HG02938 (cell line): Measurements from ENCODE around the gene RTRAF.

Experiments used
- ATAC-seq: cut with Tn5 transposase; IDR thresholded peaks from one replicate; pipeline ENCODE4 v1.9.1; 2021; ENCODE audit warnings: mild to moderate bottlenecking, moderate library complexity; ENCODE audit not compliant: unreplicated experiment

RTRAF gene

DNA sequence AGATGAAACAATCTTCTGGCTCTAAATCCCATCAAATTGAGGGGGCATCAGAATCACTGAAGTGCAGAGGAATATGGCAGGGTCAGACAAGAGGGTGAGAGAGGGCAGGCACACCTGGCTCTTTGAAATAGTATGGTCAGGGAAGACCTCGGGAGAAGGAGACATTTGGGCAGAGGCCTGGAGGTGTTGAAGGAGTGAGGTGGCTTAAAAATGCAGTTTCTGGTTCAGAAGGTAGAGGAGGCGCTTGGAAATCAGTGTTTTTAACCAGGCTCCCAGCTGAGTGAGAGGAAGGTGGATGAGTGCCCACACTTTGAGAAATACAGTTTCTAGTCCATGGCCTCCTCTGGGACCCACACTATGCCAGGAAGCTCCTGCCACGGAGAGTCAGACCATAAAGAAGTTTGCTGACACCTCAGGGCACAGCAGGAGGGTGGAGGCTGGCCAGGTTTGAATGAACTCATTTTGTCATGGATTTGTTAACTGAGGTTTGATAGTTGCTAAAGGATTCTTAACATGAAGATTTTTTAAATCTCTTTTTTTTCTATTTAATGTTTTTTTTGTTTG lies 59.4 kb downstream of the RTRAF start:
- no peak for ATAC-seq

DNA sequence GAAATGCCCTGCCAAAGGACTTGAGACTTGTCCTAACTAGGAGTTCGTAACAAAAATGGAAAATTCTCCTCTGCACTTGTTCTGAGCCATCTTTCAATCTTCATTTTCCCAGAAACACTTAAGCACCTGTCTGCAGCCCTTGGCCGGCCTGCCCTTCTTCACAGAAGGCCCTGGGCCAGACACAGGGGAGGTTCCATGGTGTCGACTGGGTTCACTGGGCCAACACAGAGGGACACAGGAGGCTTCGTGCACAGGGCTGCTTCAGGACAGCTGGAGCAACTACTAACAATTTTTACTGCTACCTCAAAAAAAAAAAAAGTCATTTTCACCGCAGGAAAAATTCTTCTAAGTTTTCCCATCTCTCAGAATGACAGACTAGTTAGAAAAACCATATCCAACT lies 59.9 kb downstream of the RTRAF start:
- ATAC-seq: no peak

DNA sequence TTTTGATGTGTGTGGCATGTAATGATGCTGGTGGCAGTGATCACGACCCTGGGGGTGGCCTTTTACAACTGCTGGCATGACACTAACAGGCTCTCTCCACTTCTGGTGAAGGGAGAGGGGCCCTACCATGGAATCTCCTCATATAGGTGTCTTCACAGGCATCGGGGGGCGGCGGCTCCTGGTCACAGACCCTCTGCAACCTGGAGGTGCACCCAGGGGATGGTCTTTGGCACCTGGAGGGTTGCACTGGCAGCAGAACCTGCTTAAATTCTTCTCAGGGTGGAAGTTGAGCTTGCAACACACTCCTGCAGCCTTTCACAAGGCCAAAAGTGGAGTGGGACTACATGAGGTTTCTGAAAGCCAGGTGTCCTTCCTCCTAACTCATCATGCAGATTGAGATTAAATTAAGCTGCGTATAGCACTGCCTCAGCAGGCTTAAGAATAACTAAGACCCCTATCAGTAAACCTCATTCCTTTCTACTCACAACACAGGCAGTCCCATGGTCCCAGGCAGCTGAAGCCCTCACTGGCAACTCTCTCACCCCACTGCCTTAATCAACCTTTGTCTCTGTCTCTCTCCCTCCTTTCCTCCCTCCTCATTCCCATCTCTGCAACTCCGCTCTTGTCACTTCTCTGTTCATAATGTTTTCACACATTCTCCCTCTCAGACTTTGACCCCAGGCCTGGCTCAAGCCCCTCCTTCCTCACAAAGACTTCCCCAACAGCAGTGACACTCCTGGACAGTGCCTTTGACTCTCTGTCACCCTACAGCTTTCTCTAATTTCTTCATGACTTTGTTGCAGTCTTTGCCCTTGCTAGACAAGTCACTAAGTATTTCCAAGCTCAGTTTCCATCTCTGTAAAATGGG lies 60.6 kb downstream of the RTRAF start:
- ATAC-seq: no peak

DNA sequence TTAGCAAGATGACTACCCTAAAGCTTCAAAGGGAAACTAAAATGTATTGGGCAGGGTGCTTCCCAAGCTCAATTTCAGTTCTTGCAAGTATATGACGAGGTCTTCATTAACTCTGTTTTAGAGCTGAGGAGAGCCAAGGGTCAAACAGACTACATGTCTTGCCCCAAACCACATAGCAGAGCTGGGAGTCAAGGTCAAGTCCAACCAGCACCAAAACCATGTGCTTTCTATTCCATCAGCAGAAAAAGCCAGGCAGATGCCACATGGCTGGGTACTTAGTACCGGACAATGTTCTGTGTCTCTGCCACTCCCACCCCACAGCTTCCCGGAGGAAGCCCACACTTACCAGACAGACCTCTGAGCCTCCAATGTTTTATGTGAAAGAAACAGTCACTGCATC lies 61.9 kb downstream of the RTRAF start:
- no peak for ATAC-seq

DNA sequence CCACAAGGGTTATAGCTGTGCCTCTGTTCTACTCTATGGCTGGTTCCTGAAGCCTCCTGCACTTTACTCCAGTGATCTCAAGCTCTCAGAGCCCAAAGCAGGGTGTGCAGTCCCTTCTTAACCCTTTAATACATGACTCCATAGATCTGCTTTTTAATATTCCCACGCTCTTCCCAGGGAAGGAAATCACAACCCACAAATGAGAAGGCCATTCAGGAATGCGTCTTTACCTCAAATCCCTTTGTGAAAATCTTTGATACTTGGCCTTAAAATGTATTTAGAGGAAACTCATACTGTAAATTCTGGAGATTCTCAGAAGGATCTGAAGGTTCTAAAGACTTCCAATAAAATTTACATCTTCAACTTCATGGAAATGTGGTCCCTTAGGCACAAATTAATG lies 62.5 kb downstream of the RTRAF start:
- no peak for ATAC-seq

DNA sequence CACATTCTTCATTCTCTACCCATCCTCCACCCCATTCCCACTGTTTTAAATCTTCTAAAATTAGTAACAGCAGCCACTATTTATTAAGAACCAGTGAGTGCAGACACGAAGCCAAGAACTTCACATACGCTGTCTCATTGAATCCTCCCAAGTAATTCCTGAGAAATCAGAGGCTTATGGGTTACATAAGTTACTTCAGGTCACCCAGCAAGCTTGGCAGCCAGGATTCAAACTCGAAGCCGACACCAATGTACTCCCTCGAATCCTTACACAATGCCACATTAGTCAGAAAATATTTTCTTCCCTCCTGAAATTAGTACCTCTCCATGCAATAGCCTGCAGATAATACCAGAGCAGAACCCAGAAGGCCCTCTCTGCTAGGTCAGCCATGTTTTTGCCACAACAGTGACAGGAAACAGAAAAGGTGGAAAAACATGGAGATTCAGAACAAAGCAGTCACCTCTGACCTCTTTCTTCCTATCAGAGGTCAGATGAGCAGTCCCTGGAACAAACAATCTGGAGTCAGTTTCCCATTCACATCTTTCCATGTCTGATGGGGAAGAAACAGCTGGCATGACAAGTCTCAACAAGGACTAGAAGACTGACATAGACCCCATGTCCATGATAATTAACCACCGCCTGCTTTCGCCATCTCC lies 63.1 kb downstream of the RTRAF start:
- no peak for ATAC-seq

DNA sequence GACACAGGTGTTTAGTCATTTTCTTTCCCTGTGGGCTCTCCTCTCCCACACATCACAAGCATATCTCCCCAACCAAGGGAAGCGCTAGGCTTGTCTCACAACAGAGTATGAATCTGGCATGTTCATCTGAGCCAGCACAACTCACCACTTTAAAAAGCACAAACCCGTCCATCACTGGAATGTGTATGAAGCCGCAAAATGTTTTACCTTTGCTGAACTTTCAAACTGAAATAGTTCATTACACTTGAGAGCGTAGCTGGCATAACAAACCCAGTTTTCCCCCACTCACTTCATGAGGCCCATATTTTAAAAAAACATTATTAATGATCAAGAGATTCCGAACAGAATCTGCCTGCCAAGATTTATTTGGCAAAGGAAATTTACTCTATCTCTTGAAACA lies 63.7 kb downstream of the RTRAF start:
- no peak for ATAC-seq

DNA sequence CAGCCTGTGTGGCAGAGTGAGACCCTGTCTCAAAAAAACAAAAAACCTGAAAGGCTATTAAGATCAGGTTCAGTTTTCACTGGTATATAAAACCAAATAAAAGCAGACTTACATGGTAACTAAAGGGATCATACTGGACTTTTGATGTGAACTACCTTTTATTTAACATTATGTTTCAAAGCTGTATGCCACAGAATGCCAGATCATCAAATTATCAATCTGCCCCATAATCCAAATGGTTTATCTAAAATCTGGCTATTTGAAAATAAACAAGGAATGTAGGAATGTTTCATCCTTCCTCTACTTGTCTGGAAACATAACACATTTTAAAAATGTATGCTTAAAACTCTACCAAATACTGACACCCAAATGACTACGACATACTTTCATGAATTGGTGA lies 65.3 kb downstream of the RTRAF start:
- ATAC-seq: no peak

DNA sequence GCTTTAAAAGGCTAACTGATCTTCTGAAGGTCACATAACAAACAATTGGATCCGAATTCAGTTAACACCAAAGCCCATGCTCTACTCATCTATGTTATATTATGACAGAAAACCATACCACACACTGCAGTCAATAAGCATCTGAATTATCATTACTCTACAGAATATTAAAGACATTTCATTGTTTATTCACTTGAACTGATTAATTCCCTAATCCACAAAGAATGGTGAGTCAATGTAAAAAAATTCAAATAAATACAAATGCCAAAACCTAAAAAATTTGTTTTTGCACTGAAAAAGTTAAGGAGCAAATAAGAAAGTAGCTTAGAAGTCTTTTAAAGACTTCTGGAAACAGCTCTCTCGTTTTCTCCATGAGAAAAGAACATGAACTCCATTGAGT lies 65.8 kb downstream of the RTRAF start:
- no peak for ATAC-seq

DNA sequence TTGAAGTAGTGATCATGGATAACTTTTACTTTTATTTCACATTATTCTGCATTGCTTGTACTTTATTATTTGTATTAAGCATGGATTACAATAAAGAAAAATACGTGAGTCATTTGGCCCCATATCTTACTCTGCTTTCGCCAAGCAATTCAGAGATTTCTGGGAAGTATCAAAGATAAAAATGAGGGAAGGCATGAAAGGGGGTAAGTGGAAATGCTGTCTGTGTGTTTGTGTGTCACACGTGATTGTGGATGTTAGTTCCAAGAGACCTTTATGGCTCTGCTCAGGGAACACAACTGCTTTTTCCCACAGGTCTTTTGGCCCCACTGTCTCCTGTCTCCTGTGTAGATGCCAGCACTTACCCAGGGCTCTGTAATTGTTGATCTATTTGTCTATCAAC lies 69.0 kb downstream of the RTRAF start:
- ATAC-seq: no peak

DNA sequence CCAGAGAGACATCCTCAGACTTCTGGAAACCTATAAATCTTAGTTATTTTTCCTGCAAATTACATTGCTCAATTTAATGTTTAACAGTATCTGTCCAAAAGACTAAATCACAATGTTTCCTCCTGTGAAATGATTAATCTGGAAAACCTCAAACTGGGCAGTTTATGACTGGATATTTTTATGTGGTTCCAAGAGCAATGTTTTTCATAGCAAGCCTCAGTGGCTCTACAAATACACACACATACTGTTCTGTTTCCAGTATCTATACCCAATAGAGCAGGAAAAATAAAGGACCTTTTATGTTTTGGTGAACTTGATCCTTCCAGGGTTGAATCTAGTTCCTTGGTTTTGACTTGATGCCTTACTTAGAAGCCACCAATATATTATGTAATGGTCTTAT lies 70.3 kb downstream of the RTRAF start:
- no peak for ATAC-seq

DNA sequence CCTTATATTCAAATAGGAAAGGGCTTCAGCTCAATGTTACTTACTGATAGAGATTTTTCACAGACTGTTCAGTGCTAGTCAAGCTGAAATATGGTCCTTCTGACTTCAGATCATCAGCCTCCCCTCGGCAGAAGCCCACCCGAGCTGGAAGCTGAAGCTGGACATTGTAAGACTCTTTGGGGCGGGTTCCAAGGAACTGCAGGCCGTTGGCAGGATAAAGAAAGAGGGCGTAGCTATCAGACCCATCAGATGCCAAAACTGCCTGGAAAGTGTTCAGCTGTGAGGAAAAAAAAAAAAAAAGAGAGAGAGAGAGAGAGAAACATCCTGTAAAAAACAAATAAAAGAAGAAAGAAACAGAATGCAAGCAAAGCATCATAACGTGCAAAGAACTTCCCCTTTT lies 70.7 kb downstream of the RTRAF start:
- ATAC-seq: no peak
